ENCODE data around the gene NTF3.

Gene NTF3

GRCh38 chr12:5433081-5433844 lies 1.4 kb downstream of the NTF3 start:
- DNase-seq: no peak

- DNase-seq: no peak
These were observed 2.1 kb downstream of the NTF3 start for GRCh38 chr12:5433845-5434646.

GRCh38 chr12:5434647-5435560 lies 3.0 kb downstream of the NTF3 start:
- no peak for DNase-seq

- no peak for DNase-seq
These were observed 5.3 kb downstream of the NTF3 start for GRCh38 chr12:5437182-5437583.

- no peak for DNase-seq
These were observed 5.7 kb downstream of the NTF3 start for GRCh38 chr12:5437589-5437988.

- no peak for DNase-seq
These were observed 6.8 kb downstream of the NTF3 start for GRCh38 chr12:5438671-5439200.

GRCh38 chr12:5439371-5439771 lies 7.5 kb downstream of the NTF3 start:
- no peak for DNase-seq

- DNase-seq: no peak
These were observed 7.9 kb downstream of the NTF3 start for GRCh38 chr12:5439788-5440300.

GRCh38 chr12:5440978-5441377 lies 9.1 kb downstream of the NTF3 start:
- peak in 1 of 2 donors; percentile 16 for DNase-seq

GRCh38 chr12:5441497-5442236 lies 9.8 kb downstream of the NTF3 start:
- no peak for DNase-seq

GRCh38 chr12:5442251-5443006 lies 10.5 kb downstream of the NTF3 start:
- DNase-seq: peak; percentile 7 to 40

GRCh38 chr12:5444520-5444919 lies 12.6 kb downstream of the NTF3 start:
- DNase-seq: no peak

GRCh38 chr12:5447320-5447719 lies 15.4 kb downstream of the NTF3 start:
- peak; percentile 2 to 6 for DNase-seq

GRCh38 chr12:5451251-5451650 lies 19.3 kb downstream of the NTF3 start:
- no peak for DNase-seq

GRCh38 chr12:5452569-5452968 lies 20.7 kb downstream of the NTF3 start:
- DNase-seq: no peak

- DNase-seq: no peak
These were observed 21.6 kb downstream of the NTF3 start for GRCh38 chr12:5453466-5453865.

GRCh38 chr12:5455045-5455444 lies 23.1 kb downstream of the NTF3 start:
- DNase-seq: no peak

- no peak for DNase-seq
These were observed 24.1 kb downstream of the NTF3 start for GRCh38 chr12:5456030-5456429.

- DNase-seq: peak in 1 of 2 donors; percentile 7
These were observed 25.0 kb downstream of the NTF3 start for GRCh38 chr12:5456906-5457305.

- no peak for DNase-seq
These were observed 26.5 kb downstream of the NTF3 start for GRCh38 chr12:5458229-5459050.
